Measurements from ENCODE around the gene ANXA5. TPM values are rescaled to one million over a fixed set of nuclear protein-coding genes. Genes with fewer than 3 reads are reported as not detected.
"Not testable (repeated sequence)": the region's sequence is repeated elsewhere in the genome, so short reads cannot be mapped to it uniquely, and the experiment has no call there.

Gene ANXA5
- total RNA-seq, 4 donors from 2014 or later, result 101 to 107 (median 102) TPM

- Histone ChIP-seq H3K36me3 (no peaks in the 10 kb centered on the region), H3K9me3 (no peaks in the 10 kb centered on the region), H3K4me1 (no peaks in the 10 kb centered on the region), H3K4me3 (no peak overlapping the region), H3K27me3 (no peaks in the 10 kb centered on the region), H3K27ac (no peak overlapping the region)
- no peak for TF ChIP-seq CTCF (IDR thresholded peaks at IDR 0.05)
- no peak for TF ChIP-seq POLR2A (IDR thresholded peaks at IDR 0.05)
- no peak for TF ChIP-seq EP300 (IDR thresholded peaks at IDR 0.05)
- no peak for TF ChIP-seq POLR2AphosphoS5 (IDR thresholded peaks at IDR 0.05)
- WGBS, result 76% methylated on average over 2 of the region's 2 CpGs
- DNase-seq (ENCODE audit: low spot score in 2 of 2), result no peak
Measured at GRCh38 chr4:121738780-121739535, 42.2 kb upstream of the ANXA5 start.

- no peaks in the 10 kb centered on the region for H3K4me1 ChIP-seq
- H3K9me3 ChIP-seq, result no peaks in the 10 kb centered on the region
- no peak for DNase-seq (ENCODE audit: low spot score in 2 of 2)
- H3K27ac ChIP-seq, result no peak overlapping the region
- no peak for TF ChIP-seq CTCF (IDR thresholded peaks at IDR 0.05)
- no peak for TF ChIP-seq EP300 (IDR thresholded peaks at IDR 0.05)
- TF ChIP-seq POLR2A (IDR thresholded peaks at IDR 0.05), result no peak
- TF ChIP-seq POLR2AphosphoS5 (IDR thresholded peaks at IDR 0.05), result no peak
- H3K27me3 ChIP-seq, result no peaks in the 10 kb centered on the region
- WGBS, result 63% methylated on average over 10 of the region's 10 CpGs
- no peak overlapping the region for H3K4me3 ChIP-seq
- H3K36me3 ChIP-seq, result no peaks in the 10 kb centered on the region
Measured at GRCh38 chr4:121737846-121738554, 41.2 kb upstream of the ANXA5 start.

GRCh38 chr4:121736735-121737351 lies 40.1 kb upstream of the ANXA5 start:
- Histone ChIP-seq H3K4me1 (no peaks in the 10 kb centered on the region), H3K27ac (no peak overlapping the region), H3K4me3 (no peak overlapping the region), H3K36me3 (no peaks in the 10 kb centered on the region), H3K9me3 (no peaks in the 10 kb centered on the region), H3K27me3 (no peaks in the 10 kb centered on the region)
- TF ChIP-seq CTCF (IDR thresholded peaks at IDR 0.05), result peak; percentile 14 to 37
- no peak for TF ChIP-seq EP300 (IDR thresholded peaks at IDR 0.05)
- no peak for TF ChIP-seq POLR2AphosphoS5 (IDR thresholded peaks at IDR 0.05)
- WGBS, result 76% methylated on average over 5 of the region's 5 CpGs
- DNase-seq (ENCODE audit: low spot score in 2 of 2), result no peak

GRCh38 chr4:121734571-121734970 lies 37.8 kb upstream of the ANXA5 start:
- no peak for TF ChIP-seq POLR2AphosphoS5 (IDR thresholded peaks at IDR 0.05)
- H3K9me3 ChIP-seq, result no peaks in the 10 kb centered on the region
- DNase-seq (ENCODE audit: low spot score in 2 of 2), result no peak
- no peaks in the 10 kb centered on the region for H3K36me3 ChIP-seq
- WGBS, result 65% methylated on average over 1 of the region's 1 CpG
- no peaks in the 10 kb centered on the region for H3K4me1 ChIP-seq
- H3K27ac ChIP-seq, result no peak overlapping the region
- no peaks in the 10 kb centered on the region for H3K27me3 ChIP-seq
- H3K4me3 ChIP-seq, result no peak overlapping the region

- Histone ChIP-seq H3K9me3 (no peaks in the 10 kb centered on the region), H3K4me1 (no peaks in the 10 kb centered on the region), H3K36me3 (no peaks in the 10 kb centered on the region), H3K27ac (no peak overlapping the region), H3K27me3 (no peaks in the 10 kb centered on the region), H3K4me3 (no peak overlapping the region)
- TF ChIP-seq POLR2AphosphoS5 (IDR thresholded peaks at IDR 0.05) (no peak), POLR2A (IDR thresholded peaks at IDR 0.05) (no peak), CTCF (IDR thresholded peaks at IDR 0.05) (no peak), EP300 (IDR thresholded peaks at IDR 0.05) (no peak)
- 100% methylated on average over 1 of the region's 1 CpG for WGBS
- no peak for DNase-seq (ENCODE audit: low spot score in 2 of 2)
Measured at GRCh38 chr4:121733942-121734341, 37.2 kb upstream of the ANXA5 start.

- WGBS, result 100% methylated on average over 2 of the region's 2 CpGs
- not testable (repeated sequence) for H3K4me1 ChIP-seq; H3K9me3 ChIP-seq; H3K4me3 ChIP-seq; H3K36me3 ChIP-seq; DNase-seq (ENCODE audit: low spot score in 2 of 2); H3K27me3 ChIP-seq; H3K27ac ChIP-seq
Measured at GRCh38 chr4:121729753-121730152, 33.0 kb upstream of the ANXA5 start.

All from suprapubic skin (tissue), 4 donors.